Measurements from ENCODE around the gene GOT2. TPM values are rescaled to one million over a fixed set of nuclear protein-coding genes. Genes with fewer than 3 reads are reported as not detected.

GOT2 gene
- total and polyA plus RNA-seq, 2 experiments from 2014 or later, result 46.5 to 87.9 TPM

DNA sequence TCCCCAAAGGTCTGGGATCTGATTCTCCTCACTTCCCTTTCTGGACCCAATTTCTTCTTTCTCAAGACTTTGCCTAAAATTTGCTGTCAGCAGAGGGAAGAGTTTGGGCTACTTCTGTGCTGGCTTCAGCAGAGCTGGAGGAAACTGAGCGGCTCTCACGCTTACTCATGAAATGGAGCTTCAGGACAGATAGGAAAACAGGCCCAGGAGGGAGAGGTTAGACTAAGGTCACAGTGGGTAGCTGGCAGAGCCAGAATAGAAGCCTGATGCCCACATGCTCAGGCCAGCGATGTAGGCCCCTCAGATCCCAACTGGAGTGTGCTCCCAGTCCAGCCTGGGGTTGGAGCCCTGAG, 50.1 kb downstream of the GOT2 start:
- H2AFZ ChIP-seq, result peak overlapping the region; percentile 95
- peak; percentile 73 for DNase-seq
- H3F3A ChIP-seq (ENCODE audit: insufficient read depth), result peaks cover 18% of the 10 kb centered on the region
- H3K9ac ChIP-seq, result peak overlapping the region; percentile 97
- in situ Hi-C loops (cut with MboI), result no loop called here
- H3K79me2 ChIP-seq (ENCODE audit: insufficient read depth), result peaks cover 25% of the 10 kb centered on the region
- H3K4me3 ChIP-seq, result peak overlapping the region; percentile 90
- H3K9me3 ChIP-seq (ENCODE audit: low read depth), result no peaks in the 10 kb centered on the region
- TF ChIP-seq EZH2 (IDR thresholded peaks at IDR 0.05; ENCODE audit: insufficient read depth, poor library complexity, severe bottlenecking) (no peak), EZH2phosphoT487 (IDR thresholded peaks at IDR 0.05; ENCODE audit: insufficient read depth, low read depth) (no peak)
- peak overlapping the region; percentile 99 for H3K4me2 ChIP-seq (ENCODE audit: unreplicated experiment)
- no peaks in the 10 kb centered on the region for H4K20me1 ChIP-seq (ENCODE audit: insufficient read depth)
- no peaks in the 10 kb centered on the region for H3K9me2 ChIP-seq (ENCODE audit: insufficient read depth)
- peak overlapping the region; percentile 65 for H3K27ac ChIP-seq
- no peaks in the 10 kb centered on the region for H3K27me3 ChIP-seq (replicated peaks; ENCODE audit: insufficient read depth)
- H3K4me1 ChIP-seq (ENCODE audit: insufficient read depth), result peaks cover 19% of the 10 kb centered on the region; the same call in 1 of the 2 replicates
- WGBS, 2 experiments (ENCODE audit: low coverage in 1 of 2, low lambda C conversion rate in 2 of 2, missing lambda C conversion rate in 2 of 2), result 2% methylated on average over 3 of the region's 3 CpGs
- H3K36me3 ChIP-seq (ENCODE audit: low read depth), result no peaks in the 10 kb centered on the region

GRCh38 chr16:58679763-58680162, 54.4 kb downstream of the GOT2 start:
- Histone ChIP-seq H2AFZ (no peak overlapping the region), H3K4me2 (ENCODE audit: unreplicated experiment) (no peak overlapping the region), H3K36me3 (ENCODE audit: low read depth) (no peaks in the 10 kb centered on the region), H3K9me2 (ENCODE audit: insufficient read depth) (no peaks in the 10 kb centered on the region), H3K9ac (no peak overlapping the region), H3K27me3 (replicated peaks; ENCODE audit: insufficient read depth) (no peaks in the 10 kb centered on the region), H3K4me1 (ENCODE audit: insufficient read depth) (peaks cover 9% of the 10 kb centered on the region; the same call in 1 of the 2 replicates), H4K20me1 (ENCODE audit: insufficient read depth) (no peaks in the 10 kb centered on the region), H3K9me3 (ENCODE audit: low read depth) (no peaks in the 10 kb centered on the region), H3K79me2 (ENCODE audit: insufficient read depth) (peaks cover 25% of the 10 kb centered on the region), H3K27ac (no peak overlapping the region), H3F3A (ENCODE audit: insufficient read depth) (no peaks in the 10 kb centered on the region), H3K4me3 (no peak overlapping the region)
- 97% methylated on average over 16 of the region's 16 CpGs for WGBS, 2 experiments (ENCODE audit: low coverage in 1 of 2, low lambda C conversion rate in 2 of 2, missing lambda C conversion rate in 2 of 2)
- TF ChIP-seq EZH2 (IDR thresholded peaks at IDR 0.05; ENCODE audit: insufficient read depth, poor library complexity, severe bottlenecking) (no peak), EZH2phosphoT487 (IDR thresholded peaks at IDR 0.05; ENCODE audit: insufficient read depth, low read depth) (no peak)
- DNase-seq, result no peak
- in situ Hi-C loops (cut with MboI), result no loop called here

- Histone ChIP-seq H3K4me3 (no peak overlapping the region), H3K9me2 (ENCODE audit: insufficient read depth) (no peaks in the 10 kb centered on the region), H3K4me2 (ENCODE audit: unreplicated experiment) (no peak overlapping the region), H2AFZ (no peak overlapping the region), H3K27me3 (replicated peaks; ENCODE audit: insufficient read depth) (no peaks in the 10 kb centered on the region), H3F3A (ENCODE audit: insufficient read depth) (no peaks in the 10 kb centered on the region), H3K9ac (no peak overlapping the region), H3K9me3 (ENCODE audit: low read depth) (no peaks in the 10 kb centered on the region), H3K4me1 (ENCODE audit: insufficient read depth) (peaks cover 6% of the 10 kb centered on the region; the same call in 1 of the 2 replicates), H3K36me3 (ENCODE audit: low read depth) (no peaks in the 10 kb centered on the region), H3K27ac (no peak overlapping the region), H3K79me2 (ENCODE audit: insufficient read depth) (peaks cover 17% of the 10 kb centered on the region), H4K20me1 (ENCODE audit: insufficient read depth) (no peaks in the 10 kb centered on the region)
- 44 to 45% methylated on average over 3 of the region's 3 CpGs for WGBS, 2 experiments (ENCODE audit: low coverage in 1 of 2, low lambda C conversion rate in 2 of 2, missing lambda C conversion rate in 2 of 2)
- in situ Hi-C loops (cut with MboI), result no loop called here
- TF ChIP-seq EZH2phosphoT487 (IDR thresholded peaks at IDR 0.05; ENCODE audit: insufficient read depth, low read depth) (no peak), EZH2 (IDR thresholded peaks at IDR 0.05; ENCODE audit: insufficient read depth, poor library complexity, severe bottlenecking) (no peak)
- DNase-seq, result peak; percentile 72
These were observed 55.4 kb downstream of the GOT2 start for GRCh38 chr16:58678716-58679115.

GRCh38 chr16:58678269-58678668, 55.8 kb downstream of the GOT2 start:
- Histone ChIP-seq H3K27me3 (replicated peaks; ENCODE audit: insufficient read depth) (no peaks in the 10 kb centered on the region), H3K4me2 (ENCODE audit: unreplicated experiment) (no peak overlapping the region), H3K27ac (no peak overlapping the region), H3K4me1 (ENCODE audit: insufficient read depth) (peaks cover 2% of the 10 kb centered on the region; the same call in 1 of the 2 replicates), H3K79me2 (ENCODE audit: insufficient read depth) (peaks cover 13% of the 10 kb centered on the region), H3F3A (ENCODE audit: insufficient read depth) (no peaks in the 10 kb centered on the region), H3K4me3 (no peak overlapping the region), H3K36me3 (ENCODE audit: low read depth) (no peaks in the 10 kb centered on the region), H3K9ac (no peak overlapping the region), H3K9me2 (ENCODE audit: insufficient read depth) (no peaks in the 10 kb centered on the region), H4K20me1 (ENCODE audit: insufficient read depth) (no peaks in the 10 kb centered on the region), H3K9me3 (ENCODE audit: low read depth) (no peaks in the 10 kb centered on the region), H2AFZ (no peak overlapping the region)
- TF ChIP-seq EZH2phosphoT487 (IDR thresholded peaks at IDR 0.05; ENCODE audit: insufficient read depth, low read depth) (no peak), EZH2 (IDR thresholded peaks at IDR 0.05; ENCODE audit: insufficient read depth, poor library complexity, severe bottlenecking) (no peak)
- 96 to 100% methylated on average over 4 of the region's 4 CpGs for WGBS, 2 experiments (ENCODE audit: low coverage in 1 of 2, low lambda C conversion rate in 2 of 2, missing lambda C conversion rate in 2 of 2)
- in situ Hi-C loops (cut with MboI), result no loop called here
- no peak for DNase-seq

All from GM23248 (cell line).